K562 (cell line): ENCODE measurements around the gene HEXIM2. TPM values are rescaled to one million over a fixed set of nuclear protein-coding genes. Genes with fewer than 3 reads are reported as not detected.

Source experiments
- CHCHD3 ChIP-seq: fragments of 250-450 bp; sonication (Bioruptor Pico); IDR thresholded peaks from 2 replicates; pipeline ENCODE4 v2.1.2; 2022; ENCODE audit warnings: mild to moderate bottlenecking
- DPF2 ChIP-seq: fragments of 450-650 bp; IDR thresholded peaks from 2 replicates; pipeline ENCODE4 v1.6.1; 2016
- HNRNPLL ChIP-seq: fragments of 200-400 bp; formaldehyde crosslinking; IDR thresholded peaks from 2 replicates; pipeline ENCODE4 v1.6.1; 2017; ENCODE audit warnings: low read length, low read depth, mild to moderate bottlenecking; ENCODE audit not compliant: poor library complexity, severe bottlenecking
- IRF1 ChIP-seq: sonication (generic); formaldehyde crosslinking; IDR thresholded peaks from 2 replicates; pipeline ENCODE4 v1.8.0; 2022; ENCODE audit warnings: missing genetic modification reagents, mild to moderate bottlenecking, borderline replicate concordance
- MBD1 ChIP-seq: fragments of 250-450 bp; sonication (Bioruptor Pico); IDR thresholded peaks from 2 replicates; pipeline ENCODE4 v1.8.0; 2022; ENCODE audit warnings: inconsistent platforms
- MGA ChIP-seq: fragments of 450-650 bp; IDR thresholded peaks from 2 replicates; pipeline ENCODE4 v1.6.1; 2016; ENCODE audit warnings: mild to moderate bottlenecking, moderate library complexity
- SLC30A9 ChIP-seq: fragments of 250-450 bp; sonication (Bioruptor Pico); IDR thresholded peaks from 2 replicates; pipeline ENCODE4 v1.8.0; 2022; ENCODE audit warnings: mild to moderate bottlenecking, moderate library complexity
- SMAD2 ChIP-seq: fragments of 150-350 bp; IDR thresholded peaks from 2 replicates; pipeline ENCODE4 v1.6.1; 2014; ENCODE audit warnings: low read depth, mild to moderate bottlenecking, low read length
- THRAP3 ChIP-seq: fragments of 450-650 bp; IDR thresholded peaks from 2 replicates; pipeline ENCODE4 v1.6.1; 2016; ENCODE audit warnings: mild to moderate bottlenecking, inconsistent platforms, borderline replicate concordance
- ZKSCAN1 ChIP-seq: fragments of 150-350 bp; IDR thresholded peaks from 2 replicates; pipeline ENCODE4 v1.6.1; 2016; ENCODE audit warnings: low read depth, low read length
- ZNF408 ChIP-seq: fragments of 250-450 bp; sonication (Bioruptor Pico); IDR thresholded peaks from 2 replicates; pipeline ENCODE4 v1.4.0; 2020; ENCODE audit warnings: low read depth, mild to moderate bottlenecking, moderate library complexity
- polyA plus RNA-seq, 8 experiments: library from polyadenylated mRNA; depleted of rRNA in 4 of 8; stranded (reverse) in 5 of 8; unstranded in 3 of 8; fragments of >200 nt; fragmentation: Nextera tagmentation in 2 of 8; fragmentation: Illumina TruSeq in 1 of 8; extraction: Ambion mirVana in 2 of 8; extraction: Trizol in 1 of 8; gene quantifications; 2 replicates each; pipeline versions ENCODE4 v1.2.1 to v1.2.3, GENCODE V29; 2011 to 2014; ENCODE audit warnings: inconsistent platforms in 1 of 8, missing spikeins in 1 of 8
- total RNA-seq, 7 experiments: library from RNA; depleted of rRNA in 6 of 7; stranded (reverse); fragments of >200 nt in 6 of 7; fragmentation: Illumina TruSeq in 2 of 7; extraction: Trizol in 2 of 7; gene quantifications; 2 replicates each; pipeline versions ENCODE4 v1.2.1 to v1.2.3, GENCODE V29; 2011 to 2021; ENCODE audit warnings: low replicate concordance in 1 of 7

The HEXIM2 gene
- total and polyA plus RNA-seq, 9 of the 15 experiments (the other 6 are each of a cell fraction or from before 2014, with no cell fraction given) = 0.69 to 3.4 (median 1.1) TPM; not detected in 2

- TF ChIP-seq MGA (no peak), MBD1 (CRISPR knock-in tag) (no peak), CHCHD3 (CRISPR knock-in tag) (no peak), HNRNPLL (no peak), ZNF408 (CRISPR knock-in tag) (no peak), THRAP3 (no peak), ZKSCAN1 (no peak; the same call in 1 of the 2 replicates), IRF1 (CRISPR knock-in tag) (no peak), DPF2 (no peak), SLC30A9 (CRISPR knock-in tag) (no peak), SMAD2 (no peak)
Observed at GRCh38 chr17:45149037-45149668, 12.5 kb upstream of the HEXIM2 start (continued).
